Activated naive CD8-positive, alpha-beta T cell treated with anti-CD3 and anti-CD28 coated beads for 36 hours (primary cell): ENCODE results near the gene MYO1D. TPM values are rescaled to one million over a fixed set of nuclear protein-coding genes. Genes with fewer than 3 reads are reported as not detected.
"Not testable (repeated sequence)": the region's sequence is repeated elsewhere in the genome, so short reads cannot be mapped to it uniquely, and the experiment has no call there.

Source experiments
- DNase-seq: peaks from one replicate; pipeline ENCODE4 v3.0.0; 2021
- H3K27ac Mint-ChIP-seq: one replicate; pipeline ENCODE4 v1.8.0; 2022; ENCODE audit warnings: mild to moderate bottlenecking, moderate library complexity, mixed read lengths
- H3K27me3 Mint-ChIP-seq: one replicate; pipeline ENCODE4 v1.8.0; 2022; ENCODE audit warnings: mild to moderate bottlenecking, mixed read lengths
- H3K36me3 Mint-ChIP-seq: one replicate; pipeline ENCODE4 v1.8.0; 2021; ENCODE audit warnings: mild to moderate bottlenecking, mixed read lengths
- H3K4me1 Mint-ChIP-seq: one replicate; pipeline ENCODE4 v1.8.0; 2021; ENCODE audit warnings: mixed read lengths
- H3K4me3 Mint-ChIP-seq: one replicate; pipeline ENCODE4 v1.8.0; 2022; ENCODE audit warnings: mild to moderate bottlenecking, moderate library complexity, mixed read lengths
- H3K9me3 Mint-ChIP-seq: one replicate; pipeline ENCODE4 v1.8.0; 2022; ENCODE audit warnings: mixed read lengths
- total RNA-seq, 2 experiments: library from RNA; stranded (reverse); gene quantifications; one replicate each; pipeline ENCODE4 v1.2.3, GENCODE V29; 2021

Gene MYO1D
- total RNA-seq, 2 experiments from 2014 or later, result 7.0 to 7.8 TPM

DNA sequence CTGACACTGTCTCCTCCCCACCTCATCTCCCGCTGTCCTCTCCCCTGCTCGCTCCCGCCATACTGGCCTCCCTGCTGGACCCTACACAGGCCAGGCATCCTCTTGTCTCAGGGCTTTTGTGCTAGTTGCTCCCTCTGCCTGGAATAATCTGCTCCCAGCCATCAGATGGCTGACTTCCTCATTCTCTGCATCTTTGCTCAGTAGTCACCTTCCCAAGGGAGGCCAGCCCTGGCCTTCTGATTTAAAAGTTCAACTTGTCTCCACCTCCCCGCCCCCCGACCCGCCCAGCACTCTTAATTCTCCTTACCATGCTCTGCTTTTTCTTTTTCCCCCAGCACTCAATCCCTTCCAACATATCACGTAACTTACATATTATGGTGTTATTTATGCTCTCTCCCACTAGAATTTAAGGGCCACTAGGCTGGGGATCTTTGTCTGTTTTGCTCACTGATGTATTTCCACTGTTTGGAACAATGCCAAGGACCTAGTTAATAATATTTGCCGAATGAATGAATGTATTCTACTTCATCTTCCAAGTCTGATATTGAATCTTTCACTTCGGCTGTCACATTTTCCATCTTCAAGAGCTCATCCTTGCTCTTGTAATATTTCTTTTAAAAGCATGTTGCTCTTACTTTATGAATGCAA, 211.9 kb downstream of the MYO1D start:
- Mint-ChIP-seq H3K27ac (no peak overlapping the region), H3K4me3 (no peak overlapping the region), H3K4me1 (no peaks in the 10 kb centered on the region), H3K9me3 (no peaks in the 10 kb centered on the region), H3K27me3 (no peaks in the 10 kb centered on the region), H3K36me3 (no peaks in the 10 kb centered on the region)
- DNase-seq, result no peak

DNA sequence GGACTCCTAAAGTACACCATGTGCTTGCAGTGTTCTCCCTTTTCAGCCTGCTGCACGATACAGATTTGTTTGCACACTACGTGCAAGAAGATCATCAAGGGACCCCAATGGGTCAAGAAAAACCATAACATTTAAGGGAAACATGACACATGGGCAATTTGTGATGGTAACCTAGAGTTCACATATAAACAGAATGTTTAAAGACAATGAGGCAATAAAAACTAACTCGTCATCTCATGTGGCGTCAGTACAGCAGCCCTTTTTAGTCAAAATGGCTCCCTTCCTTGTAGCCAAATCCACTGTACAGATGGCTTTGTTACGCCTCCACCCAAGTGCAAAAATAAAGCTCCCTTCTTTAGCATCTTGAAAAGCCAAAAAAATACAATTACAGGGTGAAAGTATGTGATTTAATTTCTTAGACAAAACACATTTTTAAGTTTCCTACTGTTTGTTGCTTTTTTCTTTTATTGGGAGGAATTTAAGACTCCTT, 216.4 kb downstream of the MYO1D start:
- no peak overlapping the region for H3K27ac Mint-ChIP-seq
- no peaks in the 10 kb centered on the region for H3K4me1 Mint-ChIP-seq
- no peak overlapping the region for H3K4me3 Mint-ChIP-seq
- no peaks in the 10 kb centered on the region for H3K27me3 Mint-ChIP-seq
- no peak for DNase-seq
- no peaks in the 10 kb centered on the region for H3K36me3 Mint-ChIP-seq
- no peaks in the 10 kb centered on the region for H3K9me3 Mint-ChIP-seq

DNA sequence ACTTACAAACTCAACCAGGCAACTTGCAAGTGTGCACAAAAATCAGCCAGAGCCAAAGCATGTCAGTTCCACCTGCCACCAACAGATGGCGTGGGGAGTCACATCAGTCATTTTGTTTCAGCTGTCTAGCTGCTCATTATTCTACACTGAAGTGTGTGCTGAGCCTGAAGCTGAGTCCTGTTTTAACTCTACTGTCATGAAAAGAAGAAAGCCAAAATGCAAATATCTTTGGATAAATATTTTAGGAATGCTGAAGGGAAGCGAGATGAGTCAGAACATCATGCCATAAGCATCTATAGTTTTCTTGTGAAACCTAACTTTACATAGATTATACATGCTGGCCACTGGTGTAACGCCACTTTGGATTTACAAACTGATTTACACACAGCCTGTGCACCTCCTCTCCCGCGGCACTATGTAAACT, 217.5 kb downstream of the MYO1D start:
- Mint-ChIP-seq H3K27me3 (no peaks in the 10 kb centered on the region), H3K9me3 (no peaks in the 10 kb centered on the region), H3K27ac (no peak overlapping the region), H3K36me3 (peaks cover 2% of the 10 kb centered on the region), H3K4me1 (no peaks in the 10 kb centered on the region), H3K4me3 (no peak overlapping the region)
- DNase-seq, result peak; percentile 45

DNA sequence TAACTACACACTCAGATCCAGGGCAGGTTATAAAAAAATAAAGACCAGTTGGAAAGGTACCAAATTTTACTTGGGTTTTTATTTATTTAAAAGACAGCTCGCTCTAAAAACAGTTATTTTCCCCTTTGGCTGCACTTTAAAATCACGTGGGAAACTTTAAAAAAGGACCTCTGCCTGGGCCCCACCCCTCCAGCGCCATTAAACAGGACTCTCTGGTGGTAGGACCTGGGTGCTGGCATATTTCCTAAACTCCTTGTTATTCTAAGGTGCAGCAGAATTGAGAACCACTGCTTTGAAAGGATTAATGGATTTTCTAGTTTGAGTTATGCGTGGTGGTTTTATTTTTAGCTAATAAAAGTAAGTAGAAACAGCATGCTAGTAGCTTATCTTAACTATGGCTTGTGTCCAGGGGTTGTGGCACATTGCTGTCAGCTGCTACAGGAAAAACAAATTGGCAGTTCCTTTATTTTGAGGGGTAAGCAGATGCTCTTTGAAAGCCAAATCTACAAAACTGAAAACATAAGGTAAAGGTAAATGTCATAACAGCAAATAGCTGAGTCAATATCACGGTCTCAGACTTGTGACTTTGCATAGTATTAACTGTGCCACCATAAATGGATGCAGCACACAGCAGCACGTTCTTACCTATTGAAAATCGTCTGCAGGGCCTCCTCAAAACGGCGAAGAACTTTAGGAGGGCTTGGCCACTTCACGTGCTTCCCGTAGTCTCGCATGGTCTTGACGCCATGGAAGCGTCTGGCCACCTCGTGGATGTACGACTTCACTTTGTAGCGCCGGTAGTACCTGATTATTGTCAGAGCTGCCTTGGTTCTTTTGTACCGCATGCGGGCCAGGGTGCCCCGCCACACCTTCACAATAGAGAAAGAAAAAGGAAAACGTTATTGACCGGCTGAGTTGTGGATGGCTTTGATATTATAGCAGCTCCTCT, 218.2 kb downstream of the MYO1D start:
- Mint-ChIP-seq H3K9me3 (no peaks in the 10 kb centered on the region), H3K36me3 (peaks cover 2% of the 10 kb centered on the region), H3K4me1 (no peaks in the 10 kb centered on the region), H3K4me3 (no peak overlapping the region), H3K27me3 (no peaks in the 10 kb centered on the region), H3K27ac (no peak overlapping the region)
- no peak for DNase-seq

DNA sequence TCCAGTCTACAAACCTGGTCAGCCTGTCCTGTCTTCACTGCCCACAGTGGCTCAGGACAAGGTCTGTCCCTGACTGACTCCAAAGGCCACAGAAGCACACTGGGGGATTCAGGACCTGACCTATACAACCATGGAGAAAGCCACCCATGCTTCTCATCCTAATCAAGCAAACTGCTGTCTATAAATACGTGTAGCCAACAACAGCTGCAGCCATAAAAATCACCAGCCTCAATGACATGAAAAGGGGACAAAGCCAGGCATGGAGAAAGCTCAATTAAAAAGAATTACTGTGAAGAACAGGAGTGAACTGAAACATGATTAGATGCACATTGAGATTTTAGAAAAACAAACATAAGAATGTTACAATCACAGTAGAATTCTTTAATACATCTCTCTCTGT, 220.0 kb downstream of the MYO1D start:
- Mint-ChIP-seq H3K27ac (no peak overlapping the region), H3K4me3 (no peak overlapping the region), H3K36me3 (peaks cover 7% of the 10 kb centered on the region), H3K9me3 (no peaks in the 10 kb centered on the region), H3K4me1 (no peaks in the 10 kb centered on the region), H3K27me3 (no peaks in the 10 kb centered on the region)
- no peak for DNase-seq

DNA sequence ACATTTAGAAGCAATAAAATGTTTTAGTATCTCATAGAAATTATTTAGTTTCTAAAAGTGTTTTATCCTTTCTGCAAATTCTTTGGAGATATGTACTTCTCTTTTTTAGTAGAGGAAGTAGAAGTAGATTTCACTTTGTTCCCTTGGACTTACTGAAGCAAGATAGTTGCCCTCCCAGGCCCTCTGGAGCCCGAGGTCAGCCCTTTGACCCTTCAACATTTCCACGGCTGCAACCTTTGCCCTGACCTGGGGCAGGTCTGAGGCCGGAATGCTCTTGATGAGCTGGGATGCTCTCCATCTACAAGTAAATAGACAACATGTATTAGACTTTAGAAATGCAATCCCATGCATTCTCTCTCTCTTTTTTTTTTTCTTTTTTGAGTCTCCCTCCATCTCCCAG, 222.6 kb downstream of the MYO1D start:
- Mint-ChIP-seq H3K4me1 (no peaks in the 10 kb centered on the region), H3K27me3 (no peaks in the 10 kb centered on the region), H3K4me3 (no peak overlapping the region), H3K27ac (no peak overlapping the region), H3K36me3 (peaks cover 26% of the 10 kb centered on the region), H3K9me3 (peaks cover 13% of the 10 kb centered on the region)
- no peak for DNase-seq

DNA sequence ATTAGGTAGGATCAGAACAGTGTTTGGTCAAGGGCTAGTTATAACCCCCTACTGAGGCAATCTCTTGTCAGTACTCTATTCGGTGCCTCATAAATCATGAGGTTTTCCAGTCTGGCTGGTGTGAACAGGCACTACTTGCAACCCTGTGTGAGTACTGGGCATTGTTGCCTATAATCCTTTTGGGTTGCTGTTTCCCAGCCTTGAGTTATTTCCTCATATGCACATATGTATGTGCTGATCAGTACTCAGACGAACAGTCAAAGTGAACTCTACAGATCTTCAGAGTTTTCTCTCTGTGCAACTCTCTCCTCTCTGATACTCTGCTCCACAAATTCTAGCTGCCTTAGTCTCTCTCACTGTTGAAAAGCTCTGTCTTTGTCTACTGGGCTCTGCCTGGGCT, 225.8 kb downstream of the MYO1D start:
- no peaks in the 10 kb centered on the region for H3K27me3 Mint-ChIP-seq
- peaks cover 13% of the 10 kb centered on the region for H3K9me3 Mint-ChIP-seq
- no peak overlapping the region for H3K4me3 Mint-ChIP-seq
- peaks cover 26% of the 10 kb centered on the region for H3K36me3 Mint-ChIP-seq
- DNase-seq, result no peak
- H3K27ac Mint-ChIP-seq, result no peak overlapping the region
- no peaks in the 10 kb centered on the region for H3K4me1 Mint-ChIP-seq

DNA sequence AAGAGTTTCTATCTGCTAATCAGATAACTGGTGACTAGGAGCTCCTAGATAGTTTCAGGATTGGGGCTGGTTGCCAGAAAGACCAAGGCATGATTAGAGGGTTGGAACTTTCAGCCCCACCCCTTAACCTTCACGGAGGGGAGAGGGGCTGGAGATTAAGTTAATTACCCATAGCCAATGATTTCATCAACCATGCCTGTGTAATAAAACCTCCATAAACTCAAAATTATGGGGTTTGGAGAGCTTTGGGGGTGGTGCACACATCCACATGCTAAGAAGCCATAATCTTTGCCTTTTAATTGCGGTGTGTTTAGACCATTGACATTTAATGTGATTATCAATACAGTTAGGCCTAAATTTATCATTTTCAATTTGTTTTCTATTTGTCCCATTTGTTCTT, 228.5 kb downstream of the MYO1D start:
- no peaks in the 10 kb centered on the region for H3K27me3 Mint-ChIP-seq
- no peak overlapping the region for H3K4me3 Mint-ChIP-seq
- H3K9me3 Mint-ChIP-seq, result peaks cover 13% of the 10 kb centered on the region
- peaks cover 23% of the 10 kb centered on the region for H3K36me3 Mint-ChIP-seq
- no peaks in the 10 kb centered on the region for H3K4me1 Mint-ChIP-seq
- no peak overlapping the region for H3K27ac Mint-ChIP-seq
- DNase-seq, result no peak

DNA sequence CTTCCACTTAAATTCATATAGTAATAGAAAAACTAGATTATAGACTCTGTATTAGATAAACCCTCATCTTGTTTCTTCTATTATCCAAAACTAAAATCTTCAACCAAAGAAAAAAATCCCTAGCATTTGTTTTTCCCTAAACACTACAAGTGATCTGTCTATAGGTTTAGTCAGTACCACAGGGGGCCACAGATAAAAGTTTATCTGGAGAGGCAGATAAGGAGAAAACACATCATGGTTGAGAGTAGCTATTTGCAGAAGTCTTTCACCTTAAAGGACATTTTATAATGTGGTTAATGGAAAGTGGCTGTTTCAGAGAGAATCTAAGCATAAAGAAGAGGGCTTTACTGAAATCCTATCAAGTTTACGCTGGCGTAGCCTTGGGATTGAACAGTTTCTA, 230.0 kb downstream of the MYO1D start:
- Mint-ChIP-seq H3K36me3 (peaks cover 19% of the 10 kb centered on the region), H3K4me1 (no peaks in the 10 kb centered on the region), H3K27me3 (no peaks in the 10 kb centered on the region), H3K9me3 (peaks cover 13% of the 10 kb centered on the region), H3K4me3 (no peak overlapping the region), H3K27ac (no peak overlapping the region)
- no peak for DNase-seq

DNA sequence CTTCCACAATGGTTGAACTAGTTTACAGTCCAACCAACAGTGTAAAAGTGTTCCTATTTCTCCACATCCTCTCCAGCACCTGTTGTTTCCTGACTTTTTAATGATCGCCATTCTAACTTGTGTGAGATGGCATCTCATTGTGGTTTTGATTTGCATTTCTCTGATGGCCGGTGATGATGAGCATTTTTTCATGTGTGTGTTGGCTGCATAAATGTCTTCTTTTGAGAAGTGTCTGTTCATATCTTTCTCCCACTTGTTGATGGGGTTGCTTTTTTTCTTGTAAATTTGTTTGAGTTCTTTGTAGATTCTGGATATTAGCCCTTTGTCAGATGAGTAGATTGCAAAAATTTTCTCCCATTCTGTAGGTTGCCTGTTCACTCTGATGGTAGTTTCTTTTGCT, 235.4 kb downstream of the MYO1D start:
- not testable (repeated sequence) for H3K27me3 Mint-ChIP-seq, H3K9me3 Mint-ChIP-seq, DNase-seq, H3K36me3 Mint-ChIP-seq, H3K27ac Mint-ChIP-seq, H3K4me1 Mint-ChIP-seq, H3K4me3 Mint-ChIP-seq

DNA sequence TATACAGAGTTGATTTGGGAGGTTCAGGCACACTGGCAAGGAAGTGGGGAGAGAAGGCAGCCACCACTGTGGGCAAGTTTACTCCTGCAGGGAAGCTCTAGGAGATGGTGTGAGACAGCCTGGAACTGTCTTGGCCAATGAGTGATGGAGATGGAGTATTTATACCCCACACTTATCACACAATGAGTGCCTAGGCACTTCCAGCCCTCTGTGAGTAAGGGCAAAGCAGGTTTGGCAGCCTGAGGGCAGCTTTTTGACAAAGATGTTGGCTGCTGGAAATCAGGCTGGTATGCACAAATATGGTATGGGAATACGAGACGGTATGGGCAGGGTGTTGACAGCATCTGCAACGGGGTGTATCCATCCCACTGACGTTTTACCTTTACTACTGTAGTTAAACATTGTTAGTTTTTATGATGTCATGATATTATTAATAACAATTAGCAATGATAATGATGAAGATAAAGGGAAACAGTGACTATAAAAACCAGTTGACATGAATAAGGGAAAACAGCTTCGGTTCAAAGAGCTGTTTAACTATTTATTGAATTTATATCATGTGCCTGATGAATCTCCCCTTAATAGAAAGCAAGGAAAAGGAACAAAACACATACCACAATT, 240.2 kb downstream of the MYO1D start:
- Mint-ChIP-seq H3K4me3 (no peak overlapping the region), H3K9me3 (peaks cover 2% of the 10 kb centered on the region), H3K36me3 (no peaks in the 10 kb centered on the region), H3K27me3 (no peaks in the 10 kb centered on the region), H3K27ac (no peak overlapping the region), H3K4me1 (no peaks in the 10 kb centered on the region)
- DNase-seq, result no peak

DNA sequence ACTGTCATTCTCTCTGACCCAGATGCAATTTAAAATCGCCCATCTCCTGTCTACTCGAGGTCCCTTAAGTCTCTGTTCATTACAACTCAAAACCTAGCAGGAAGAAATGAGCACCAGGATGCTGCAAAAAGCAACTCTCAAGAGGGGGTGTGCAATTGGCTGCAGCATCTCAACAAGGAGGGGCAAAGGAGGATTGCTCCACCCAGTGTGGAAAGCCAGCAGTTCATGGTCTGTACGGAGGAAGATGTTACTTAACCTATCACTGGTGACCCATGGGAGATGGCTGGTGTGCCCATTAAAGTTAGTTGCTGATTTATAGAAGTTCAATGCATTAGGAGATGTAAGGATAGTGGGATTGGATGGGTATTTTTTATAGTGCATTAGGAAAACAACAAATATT, 242.8 kb downstream of the MYO1D start:
- Mint-ChIP-seq H3K36me3 (no peaks in the 10 kb centered on the region), H3K4me3 (no peak overlapping the region), H3K4me1 (no peaks in the 10 kb centered on the region), H3K27me3 (no peaks in the 10 kb centered on the region), H3K9me3 (no peaks in the 10 kb centered on the region), H3K27ac (no peak overlapping the region)
- DNase-seq, result no peak

DNA sequence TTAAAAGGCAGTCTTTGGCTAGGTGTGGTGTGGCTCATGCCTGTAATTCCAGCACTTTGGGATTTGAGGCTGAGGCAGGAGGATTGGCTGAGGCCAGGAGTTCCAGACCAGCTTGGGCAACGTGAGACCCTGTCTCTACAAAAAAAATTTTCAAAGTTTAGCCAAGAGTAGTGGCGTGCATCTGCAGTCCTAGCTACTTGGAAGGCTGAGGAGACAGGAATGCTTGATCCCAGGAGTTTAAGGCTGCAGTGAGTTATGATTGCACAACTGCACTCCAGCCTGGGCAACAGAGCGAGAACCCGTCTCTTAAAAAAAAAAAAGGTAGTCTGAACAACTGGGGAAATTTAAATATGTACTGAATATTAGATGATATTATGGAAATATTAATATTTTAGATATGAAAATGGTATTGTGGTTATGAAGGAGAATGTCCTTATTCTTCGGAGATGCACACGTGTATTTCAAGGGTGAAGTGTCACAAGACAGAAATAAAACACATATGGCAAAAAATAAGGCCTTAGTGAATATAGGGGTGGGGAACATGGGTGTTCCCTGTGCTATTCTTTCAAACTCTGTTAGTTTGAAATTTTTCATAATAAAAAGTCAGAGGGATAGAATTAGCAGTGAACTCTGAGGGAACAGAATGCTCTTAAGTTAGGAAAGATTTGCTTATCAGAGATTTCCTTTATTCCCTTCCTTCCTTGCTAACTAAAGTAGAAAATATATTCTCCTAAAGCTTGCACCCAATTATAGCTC, 245.4 kb downstream of the MYO1D start:
- H3K27ac Mint-ChIP-seq, result no peak overlapping the region
- no peak overlapping the region for H3K4me3 Mint-ChIP-seq
- H3K36me3 Mint-ChIP-seq, result no peaks in the 10 kb centered on the region
- H3K4me1 Mint-ChIP-seq, result no peaks in the 10 kb centered on the region
- H3K27me3 Mint-ChIP-seq, result no peaks in the 10 kb centered on the region
- no peak for DNase-seq
- H3K9me3 Mint-ChIP-seq, result no peaks in the 10 kb centered on the region

DNA sequence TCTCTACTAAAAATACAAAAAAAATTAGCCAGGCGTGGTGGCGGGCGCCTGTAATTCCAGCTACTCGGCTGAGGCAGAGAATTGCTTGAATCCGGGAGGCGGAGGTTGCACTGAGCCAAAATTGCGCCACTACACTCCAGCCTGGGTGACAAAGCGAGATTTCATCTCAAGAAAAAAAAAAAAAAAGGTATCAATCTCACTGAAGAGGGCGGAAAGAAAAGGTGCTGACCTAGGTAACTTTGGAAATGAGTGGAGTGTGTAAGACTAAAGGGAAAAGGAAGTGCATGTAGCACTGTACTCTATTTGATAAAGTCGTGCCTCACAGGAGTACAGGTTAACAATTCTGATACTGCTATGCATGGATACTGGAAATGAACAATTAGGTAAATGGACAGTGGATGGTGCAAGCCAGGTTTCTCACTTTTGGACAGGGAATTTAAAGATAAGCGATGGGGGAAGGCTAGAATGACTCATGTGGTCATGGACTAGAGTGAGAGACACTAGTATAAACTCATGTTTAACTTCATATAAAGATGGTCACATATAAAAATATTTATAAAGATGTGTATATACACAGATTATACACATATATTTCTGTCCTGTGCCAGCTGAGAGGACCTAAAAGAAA, 247.2 kb downstream of the MYO1D start:
- H3K27ac Mint-ChIP-seq, result no peak overlapping the region
- no peaks in the 10 kb centered on the region for H3K9me3 Mint-ChIP-seq
- no peaks in the 10 kb centered on the region for H3K27me3 Mint-ChIP-seq
- no peaks in the 10 kb centered on the region for H3K4me1 Mint-ChIP-seq
- DNase-seq, result no peak
- H3K36me3 Mint-ChIP-seq, result no peaks in the 10 kb centered on the region
- H3K4me3 Mint-ChIP-seq, result no peak overlapping the region
